OCI-LY1 (cell line): Measurements from ENCODE around the gene TBL1Y.

Experiments
- EZH2 ChIP-seq: fragments of 200-600 bp; sonication (generic), shearing (Covaris generic); IDR thresholded peaks from 2 replicates; pipeline ENCODE4 v1.8.0; 2017; ENCODE audit warnings: borderline replicate concordance, mixed run types, mild to moderate bottlenecking, antibody characterized with exemption, low read length, moderate library complexity, mixed read lengths
- TF ChIP-seq, protein P1 (sequence below): fragments of 200-600 bp; sonication (generic), shearing (Covaris generic); IDR thresholded peaks from 2 replicates; pipeline ENCODE4 v1.5.1; 2017; ENCODE audit warnings: mild to moderate bottlenecking, antibody characterized with exemption, low read length, moderate library complexity, mixed read lengths

DNA sequence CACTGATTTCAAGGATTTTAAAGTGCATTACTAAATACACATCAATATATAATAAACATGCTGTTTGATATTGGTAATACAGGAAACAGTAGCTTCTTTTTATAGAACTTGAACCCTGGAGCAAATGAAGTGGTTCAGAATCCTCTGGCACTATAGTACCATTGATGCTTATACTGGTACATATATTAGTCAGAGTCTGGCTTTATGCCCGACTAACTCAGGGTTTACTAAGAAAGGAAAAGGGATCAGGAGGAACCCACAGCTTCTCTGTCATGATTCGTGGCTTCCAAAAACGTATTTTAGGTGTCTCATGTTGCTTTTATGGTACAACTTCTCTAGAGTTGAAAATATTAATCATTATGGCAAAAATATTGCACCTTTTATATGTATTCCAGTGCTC, 72.7 kb downstream of the TBL1Y start:
- TF ChIP-seq, protein P1, sequence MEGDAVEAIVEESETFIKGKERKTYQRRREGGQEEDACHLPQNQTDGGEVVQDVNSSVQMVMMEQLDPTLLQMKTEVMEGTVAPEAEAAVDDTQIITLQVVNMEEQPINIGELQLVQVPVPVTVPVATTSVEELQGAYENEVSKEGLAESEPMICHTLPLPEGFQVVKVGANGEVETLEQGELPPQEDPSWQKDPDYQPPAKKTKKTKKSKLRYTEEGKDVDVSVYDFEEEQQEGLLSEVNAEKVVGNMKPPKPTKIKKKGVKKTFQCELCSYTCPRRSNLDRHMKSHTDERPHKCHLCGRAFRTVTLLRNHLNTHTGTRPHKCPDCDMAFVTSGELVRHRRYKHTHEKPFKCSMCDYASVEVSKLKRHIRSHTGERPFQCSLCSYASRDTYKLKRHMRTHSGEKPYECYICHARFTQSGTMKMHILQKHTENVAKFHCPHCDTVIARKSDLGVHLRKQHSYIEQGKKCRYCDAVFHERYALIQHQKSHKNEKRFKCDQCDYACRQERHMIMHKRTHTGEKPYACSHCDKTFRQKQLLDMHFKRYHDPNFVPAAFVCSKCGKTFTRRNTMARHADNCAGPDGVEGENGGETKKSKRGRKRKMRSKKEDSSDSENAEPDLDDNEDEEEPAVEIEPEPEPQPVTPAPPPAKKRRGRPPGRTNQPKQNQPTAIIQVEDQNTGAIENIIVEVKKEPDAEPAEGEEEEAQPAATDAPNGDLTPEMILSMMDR, result no peak
- no peak for TF ChIP-seq EZH2
